Cardiac fibroblast (primary cell): Measurements from ENCODE around the gene SMOC2.

Experiments
- DNase-seq, 2 donors: peaks; one replicate each; pipeline versions ENCODE4 v3.0.0 to v3.0.0-alpha.2; 2010; ENCODE audit warnings: low read depth in 2 of 2
- H3K4me3 ChIP-seq, 2 donors: replicated peaks in 1 of 2; 1 replicate in 1 of 2; 2 replicates in 1 of 2; pipeline ENCODE4 v1.5.1; 2011; ENCODE audit warnings: low read depth in 2 of 2, low read length in 2 of 2, mild to moderate bottlenecking in 2 of 2, moderate library complexity in 1 of 2
- TF ChIP-seq, protein P1 (sequence below): IDR thresholded peaks from one replicate; pipeline ENCODE4 v1.5.1; 2011; ENCODE audit warnings: low read depth, mild to moderate bottlenecking, low read length, inconsistent platforms

Gene SMOC2

DNA sequence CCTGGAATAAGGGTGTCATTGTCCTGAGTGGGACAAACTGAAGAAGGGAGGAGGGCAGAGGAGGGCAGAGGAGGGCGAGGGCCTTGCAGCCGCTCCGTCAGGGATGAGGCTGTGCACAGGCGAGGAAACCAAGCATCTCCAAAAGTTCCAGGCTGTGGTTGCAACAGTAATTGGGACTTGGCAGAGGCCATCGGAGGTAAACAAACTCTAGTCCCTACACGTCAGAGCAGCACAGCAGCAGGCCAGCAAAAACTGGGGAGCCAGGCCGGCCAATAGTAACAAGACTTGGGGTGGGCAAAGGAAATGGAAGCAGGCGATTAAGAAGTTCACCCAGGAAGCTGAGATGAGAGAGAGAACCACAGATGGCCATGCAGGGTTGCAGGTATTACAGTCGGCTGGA lies 142.8 kb downstream of the SMOC2 start:
- no peak overlapping the region for H3K4me3 ChIP-seq
- TF ChIP-seq, protein P1, sequence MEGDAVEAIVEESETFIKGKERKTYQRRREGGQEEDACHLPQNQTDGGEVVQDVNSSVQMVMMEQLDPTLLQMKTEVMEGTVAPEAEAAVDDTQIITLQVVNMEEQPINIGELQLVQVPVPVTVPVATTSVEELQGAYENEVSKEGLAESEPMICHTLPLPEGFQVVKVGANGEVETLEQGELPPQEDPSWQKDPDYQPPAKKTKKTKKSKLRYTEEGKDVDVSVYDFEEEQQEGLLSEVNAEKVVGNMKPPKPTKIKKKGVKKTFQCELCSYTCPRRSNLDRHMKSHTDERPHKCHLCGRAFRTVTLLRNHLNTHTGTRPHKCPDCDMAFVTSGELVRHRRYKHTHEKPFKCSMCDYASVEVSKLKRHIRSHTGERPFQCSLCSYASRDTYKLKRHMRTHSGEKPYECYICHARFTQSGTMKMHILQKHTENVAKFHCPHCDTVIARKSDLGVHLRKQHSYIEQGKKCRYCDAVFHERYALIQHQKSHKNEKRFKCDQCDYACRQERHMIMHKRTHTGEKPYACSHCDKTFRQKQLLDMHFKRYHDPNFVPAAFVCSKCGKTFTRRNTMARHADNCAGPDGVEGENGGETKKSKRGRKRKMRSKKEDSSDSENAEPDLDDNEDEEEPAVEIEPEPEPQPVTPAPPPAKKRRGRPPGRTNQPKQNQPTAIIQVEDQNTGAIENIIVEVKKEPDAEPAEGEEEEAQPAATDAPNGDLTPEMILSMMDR: no peak
- DNase-seq: no peak

DNA sequence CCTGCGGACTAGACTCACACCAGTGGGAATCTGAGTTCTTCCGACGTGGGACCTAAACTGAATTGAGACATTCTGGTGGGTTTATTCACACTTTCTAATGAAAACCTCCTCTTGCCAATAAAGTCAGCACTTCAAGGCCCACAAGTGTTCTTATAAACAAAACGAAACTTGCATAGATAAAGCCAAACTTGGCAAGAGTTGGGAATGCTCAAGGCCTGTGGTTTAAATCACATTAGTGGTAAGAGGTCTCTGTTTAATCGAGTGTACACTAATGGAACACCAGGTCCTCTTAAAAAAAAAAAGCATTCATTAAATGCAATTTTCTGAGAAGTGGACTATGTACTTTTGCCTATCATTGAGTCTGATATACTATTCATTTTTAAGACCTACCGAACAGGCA lies 143.3 kb downstream of the SMOC2 start:
- no peak for DNase-seq
- TF ChIP-seq, protein P1: no peak
- no peak overlapping the region for H3K4me3 ChIP-seq

DNA sequence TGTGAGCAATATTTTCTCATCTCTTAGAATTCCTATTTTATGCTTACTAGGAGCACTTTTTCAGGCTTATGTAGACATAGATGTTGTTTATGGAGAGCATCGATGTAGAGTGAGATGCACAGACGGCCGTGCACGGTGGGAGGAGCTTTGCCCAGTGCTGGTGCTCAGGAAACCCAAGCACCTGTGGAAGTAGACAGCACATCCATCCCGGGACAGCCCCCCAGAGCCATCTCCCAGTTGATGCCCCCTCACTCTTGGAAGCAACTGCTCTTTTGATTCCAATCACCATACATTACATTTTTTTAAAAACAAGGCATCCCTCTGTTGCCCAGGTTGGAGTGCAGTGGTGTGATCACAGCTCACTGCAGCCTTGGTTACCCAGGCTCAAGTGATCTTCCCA lies 143.7 kb downstream of the SMOC2 start:
- no peak overlapping the region for H3K4me3 ChIP-seq
- TF ChIP-seq, protein P1: no peak
- DNase-seq: no peak

DNA sequence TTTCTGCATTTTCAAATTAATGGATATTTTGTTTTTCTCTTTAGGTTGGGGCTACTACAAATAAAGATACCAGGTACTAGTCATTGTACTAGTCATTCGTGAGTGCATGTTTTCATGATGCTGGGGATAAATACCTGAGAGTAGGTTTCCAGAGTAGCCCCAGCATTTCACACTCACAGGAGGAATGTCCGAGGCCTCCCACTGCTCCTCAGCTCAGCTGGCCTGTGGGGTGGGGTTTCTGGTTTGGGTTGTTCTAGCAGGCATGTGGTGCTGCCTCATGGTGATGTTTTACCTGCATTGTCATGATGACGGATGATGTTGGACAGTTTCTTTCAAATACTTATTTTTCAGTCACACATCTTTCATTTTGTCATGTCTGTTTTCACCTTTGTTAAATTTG lies 144.5 kb downstream of the SMOC2 start:
- DNase-seq: no peak
- TF ChIP-seq, protein P1: no peak
- H3K4me3 ChIP-seq: no peak overlapping the region

DNA sequence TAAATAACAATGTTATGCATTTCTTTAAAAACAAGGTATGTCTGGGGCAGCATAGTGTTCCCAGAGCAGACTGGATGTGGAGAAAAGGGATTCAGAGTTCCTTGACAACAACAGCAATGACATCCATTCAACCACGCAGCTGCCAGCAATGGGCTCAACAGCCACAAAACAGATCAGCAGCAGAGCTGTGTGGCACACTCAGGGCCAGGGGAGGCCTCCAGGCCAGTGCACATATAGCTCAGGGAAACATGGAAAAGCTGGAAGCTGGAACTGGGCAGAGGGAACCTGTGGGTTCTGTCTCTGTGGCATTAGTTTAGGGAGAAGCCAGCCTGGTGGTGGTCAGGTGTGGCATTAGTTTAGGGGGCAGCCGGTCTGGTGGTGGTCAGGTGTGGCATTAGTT lies 148.3 kb downstream of the SMOC2 start:
- H3K4me3 ChIP-seq: no peak overlapping the region
- TF ChIP-seq, protein P1: no peak
- no peak for DNase-seq

DNA sequence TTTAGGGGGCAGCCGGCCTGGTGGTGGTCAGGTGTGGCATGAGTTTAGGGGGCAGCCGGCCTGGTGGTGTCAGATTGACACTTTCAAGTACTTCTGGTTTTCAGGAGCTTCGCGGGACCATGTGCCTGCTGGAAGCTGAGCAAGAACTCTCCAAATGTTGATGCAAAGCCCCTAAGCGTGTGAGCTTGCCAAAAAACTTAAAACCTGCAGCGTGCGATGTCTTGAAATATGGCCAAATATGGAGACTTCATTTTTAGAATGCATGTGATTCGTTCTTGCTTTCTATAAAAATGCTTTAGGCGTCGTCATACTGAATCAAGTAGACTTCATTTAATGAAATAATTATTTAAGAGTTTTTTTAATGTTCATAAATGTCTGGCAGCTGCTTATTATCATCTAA lies 149.4 kb downstream of the SMOC2 start:
- DNase-seq: no peak
- TF ChIP-seq, protein P1: no peak
- H3K4me3 ChIP-seq: no peak overlapping the region

DNA sequence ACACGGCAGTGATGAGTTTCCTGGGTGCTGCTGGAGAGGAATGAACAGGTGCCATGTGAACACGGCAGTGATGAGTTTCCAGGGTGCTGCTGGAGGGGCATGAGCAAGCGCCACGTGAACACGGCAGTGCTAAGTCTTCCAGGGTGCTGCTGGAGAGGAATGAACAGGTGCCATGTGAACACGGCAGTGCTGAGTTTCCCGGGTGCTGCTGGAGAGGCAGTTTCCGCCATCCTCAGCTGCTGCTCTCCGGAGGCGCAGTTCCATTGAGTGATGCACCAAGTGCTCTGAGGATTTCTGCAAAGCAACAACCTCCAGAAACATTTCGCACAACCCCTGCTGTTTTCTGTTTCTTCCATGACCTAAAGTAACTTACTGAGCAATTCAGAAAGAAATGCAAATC lies 155.4 kb downstream of the SMOC2 start:
- TF ChIP-seq, protein P1: no peak
- H3K4me3 ChIP-seq: no peak overlapping the region
- DNase-seq: no peak
